PC-9 (cell line): Measurements from ENCODE around the gene U2AF1.
"Not testable (repeated sequence)": the region's sequence is repeated elsewhere in the genome, so short reads cannot be mapped to it uniquely, and the experiment has no call there.

Experiments
- CTCF ChIP-seq: fragments of 200-600 bp; sonication (generic); conservative IDR thresholded peaks from 2 replicates; pipeline ENCODE4 v1.6.1; 2017; ENCODE audit warnings: mixed run types, antibody characterized with exemption, mild to moderate bottlenecking, moderate library complexity
- EZH2 ChIP-seq: fragments of 200-600 bp; sonication (generic); IDR thresholded peaks from 2 replicates; pipeline ENCODE4 v1.8.0; 2017; ENCODE audit warnings: antibody characterized with exemption, low read depth

GRCh38 chr21:43072742-43073141, 34.6 kb downstream of the U2AF1 start:
- not testable (repeated sequence) for TF ChIP-seq CTCF, EZH2
